ENCODE results near the gene FAM110D. TPM values are rescaled to one million over a fixed set of nuclear protein-coding genes. Genes with fewer than 3 reads are reported as not detected.
A peak's percentile ranks its signal among the peaks of the same experiment; 100 is the strongest.

Gene FAM110D
- total RNA-seq, 1 experiment from 2014 or later = 0.55 TPM

GRCh38 chr1:26156285-26157038, 2.4 kb upstream of the FAM110D start (continued):
- TF ChIP-seq CDX4 (CRISPR knock-in tag; IDR thresholded peaks at IDR 0.05; ENCODE audit: borderline replicate concordance) (no peak), ZNF219 (CRISPR knock-in tag; IDR thresholded peaks at IDR 0.05; ENCODE audit: borderline replicate concordance) (no peak), E2F5 (CRISPR knock-in tag; IDR thresholded peaks at IDR 0.05) (peak; percentile 39; the same call in 1 of the 2 replicates), USF2 (CRISPR knock-in tag; IDR thresholded peaks at IDR 0.05) (no peak), EMX1 (CRISPR knock-in tag; IDR thresholded peaks at IDR 0.05) (no peak), JUN (CRISPR knock-in tag; IDR thresholded peaks at IDR 0.05) (no peak), MLX (CRISPR knock-in tag; IDR thresholded peaks at IDR 0.05) (no peak), ZNF138 (CRISPR knock-in tag; conservative IDR thresholded peaks at IDR 0.05) (no peak), SMAD4 (CRISPR knock-in tag; IDR thresholded peaks at IDR 0.05) (no peak)
- TF ChIP-seq, protein P1, sequence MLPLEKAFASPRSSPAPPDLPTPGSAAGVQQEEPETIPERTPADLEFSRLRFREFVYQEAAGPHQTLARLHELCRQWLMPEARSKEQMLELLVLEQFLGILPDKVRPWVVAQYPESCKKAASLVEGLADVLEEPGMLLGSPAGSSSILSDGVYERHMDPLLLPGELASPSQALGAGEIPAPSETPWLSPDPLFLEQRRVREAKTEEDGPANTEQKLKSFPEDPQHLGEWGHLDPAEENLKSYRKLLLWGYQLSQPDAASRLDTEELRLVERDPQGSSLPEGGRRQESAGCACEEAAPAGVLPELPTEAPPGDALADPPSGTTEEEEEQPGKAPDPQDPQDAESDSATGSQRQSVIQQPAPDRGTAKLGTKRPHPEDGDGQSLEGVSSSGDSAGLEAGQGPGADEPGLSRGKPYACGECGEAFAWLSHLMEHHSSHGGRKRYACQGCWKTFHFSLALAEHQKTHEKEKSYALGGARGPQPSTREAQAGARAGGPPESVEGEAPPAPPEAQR (CRISPR knock-in tag; IDR thresholded peaks at IDR 0.05) = no peak

- ATAC-seq = no peak
- Mint-ChIP-seq H3K9me3 (no peaks in the 10 kb centered on the region), H3K27ac (no peak overlapping the region), H3K36me3 (no peaks in the 10 kb centered on the region), H3K4me1 (peaks cover 61% of the 10 kb centered on the region), H3K27me3 (ENCODE audit: low read depth) (peaks cover 98% of the 10 kb centered on the region), H3K4me3 (no peak overlapping the region)
- ChIA-PET CTCF (interaction anchor here (1.0 to 4.8 kb wide), 7 partner anchors 11 to 121 kb away, joined by 3 to 50 read pairs (median 5); partner anchors contain the start of genes CATSPER4, CEP85, SH3BGRL3 and ZNF593), POLR2A (no interaction called here)
- DNase-seq (ENCODE audit: low spot score) = no peak
- TF ChIP-seq MYBL2 (CRISPR knock-in tag; IDR thresholded peaks at IDR 0.05) (no peak), RORB (CRISPR knock-in tag; IDR thresholded peaks at IDR 0.05) (no peak), GRHL2 (CRISPR knock-in tag; IDR thresholded peaks at IDR 0.05; ENCODE audit: insufficient replicate concordance, severe bottlenecking) (no peak), PRRX2 (CRISPR knock-in tag; IDR thresholded peaks at IDR 0.05) (no peak), JUN (CRISPR knock-in tag; IDR thresholded peaks at IDR 0.05) (no peak), ZNF396 (CRISPR knock-in tag; IDR thresholded peaks at IDR 0.05; ENCODE audit: borderline replicate concordance) (no peak), ZNF423 (CRISPR knock-in tag; IDR thresholded peaks at IDR 0.05) (no peak), SP1 (CRISPR knock-in tag; conservative IDR thresholded peaks at IDR 0.05) (no peak), ZNF671 (CRISPR knock-in tag; IDR thresholded peaks at IDR 0.05) (no peak), USF1 (CRISPR knock-in tag; IDR thresholded peaks at IDR 0.05) (no peak), ZNF416 (CRISPR knock-in tag; IDR thresholded peaks at IDR 0.05) (no peak), SOX15 (CRISPR knock-in tag; IDR thresholded peaks at IDR 0.05) (no peak), MLX (CRISPR knock-in tag; IDR thresholded peaks at IDR 0.05) (no peak), ETV6 (CRISPR knock-in tag; IDR thresholded peaks at IDR 0.05) (no peak)
- TF ChIP-seq, protein P2, sequence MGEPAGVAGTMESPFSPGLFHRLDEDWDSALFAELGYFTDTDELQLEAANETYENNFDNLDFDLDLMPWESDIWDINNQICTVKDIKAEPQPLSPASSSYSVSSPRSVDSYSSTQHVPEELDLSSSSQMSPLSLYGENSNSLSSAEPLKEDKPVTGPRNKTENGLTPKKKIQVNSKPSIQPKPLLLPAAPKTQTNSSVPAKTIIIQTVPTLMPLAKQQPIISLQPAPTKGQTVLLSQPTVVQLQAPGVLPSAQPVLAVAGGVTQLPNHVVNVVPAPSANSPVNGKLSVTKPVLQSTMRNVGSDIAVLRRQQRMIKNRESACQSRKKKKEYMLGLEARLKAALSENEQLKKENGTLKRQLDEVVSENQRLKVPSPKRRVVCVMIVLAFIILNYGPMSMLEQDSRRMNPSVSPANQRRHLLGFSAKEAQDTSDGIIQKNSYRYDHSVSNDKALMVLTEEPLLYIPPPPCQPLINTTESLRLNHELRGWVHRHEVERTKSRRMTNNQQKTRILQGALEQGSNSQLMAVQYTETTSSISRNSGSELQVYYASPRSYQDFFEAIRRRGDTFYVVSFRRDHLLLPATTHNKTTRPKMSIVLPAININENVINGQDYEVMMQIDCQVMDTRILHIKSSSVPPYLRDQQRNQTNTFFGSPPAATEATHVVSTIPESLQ (CRISPR knock-in tag; IDR thresholded peaks at IDR 0.05) = no peak
- TF ChIP-seq, protein P3, sequence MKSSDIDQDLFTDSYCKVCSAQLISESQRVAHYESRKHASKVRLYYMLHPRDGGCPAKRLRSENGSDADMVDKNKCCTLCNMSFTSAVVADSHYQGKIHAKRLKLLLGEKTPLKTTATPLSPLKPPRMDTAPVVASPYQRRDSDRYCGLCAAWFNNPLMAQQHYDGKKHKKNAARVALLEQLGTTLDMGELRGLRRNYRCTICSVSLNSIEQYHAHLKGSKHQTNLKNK (CRISPR knock-in tag; IDR thresholded peaks at IDR 0.05) = no peak
- TF ChIP-seq, protein P4, sequence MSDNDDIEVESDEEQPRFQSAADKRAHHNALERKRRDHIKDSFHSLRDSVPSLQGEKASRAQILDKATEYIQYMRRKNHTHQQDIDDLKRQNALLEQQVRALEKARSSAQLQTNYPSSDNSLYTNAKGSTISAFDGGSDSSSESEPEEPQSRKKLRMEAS (CRISPR knock-in tag; IDR thresholded peaks at IDR 0.05) = no peak
- TF ChIP-seq, protein P5, sequence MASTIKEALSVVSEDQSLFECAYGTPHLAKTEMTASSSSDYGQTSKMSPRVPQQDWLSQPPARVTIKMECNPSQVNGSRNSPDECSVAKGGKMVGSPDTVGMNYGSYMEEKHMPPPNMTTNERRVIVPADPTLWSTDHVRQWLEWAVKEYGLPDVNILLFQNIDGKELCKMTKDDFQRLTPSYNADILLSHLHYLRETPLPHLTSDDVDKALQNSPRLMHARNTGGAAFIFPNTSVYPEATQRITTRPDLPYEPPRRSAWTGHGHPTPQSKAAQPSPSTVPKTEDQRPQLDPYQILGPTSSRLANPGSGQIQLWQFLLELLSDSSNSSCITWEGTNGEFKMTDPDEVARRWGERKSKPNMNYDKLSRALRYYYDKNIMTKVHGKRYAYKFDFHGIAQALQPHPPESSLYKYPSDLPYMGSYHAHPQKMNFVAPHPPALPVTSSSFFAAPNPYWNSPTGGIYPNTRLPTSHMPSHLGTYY (CRISPR knock-in tag; IDR thresholded peaks at IDR 0.05) = no peak
Measured at GRCh38 chr1:26158271-26158907, 490 bp upstream of the FAM110D start.
